Endothelial cell of umbilical vein (primary cell): Measurements from ENCODE around the gene PUS3. TPM values are rescaled to one million over a fixed set of nuclear protein-coding genes. Genes with fewer than 3 reads are reported as not detected.

Experiments
- Bru-seq: library from RNA; stranded (reverse); fragments of 400-500 nt; gene quantifications from one replicate; lab custom pipeline; 2021; lab: Mats Ljungman, UMichigan
- BruChase-seq, 2 experiments: library from RNA; stranded (reverse); fragments of 400-500 nt; gene quantifications; one replicate each; lab custom pipeline; 2021; lab: Mats Ljungman, UMichigan
- BruUV-seq: library from RNA; stranded (reverse); fragments of 400-500 nt; replicated peaks from 2 replicates; lab custom pipeline; 2021; lab: Mats Ljungman, UMichigan
- CTCF ChIA-PET: fragments of 300-600, 350-600 bp; sonication (Branson Sonifier 250); formaldehyde crosslinking; loops from one replicate; lab custom pipeline; 2021; ENCODE audit warnings: antibody characterized with exemption, inconsistent platforms; lab: Charles Lee
- POLR2A ChIA-PET: fragments of 300-600, 350-600 bp; sonication (Branson Sonifier 250); formaldehyde crosslinking; loops from one replicate; lab custom pipeline; 2021; ENCODE audit warnings: antibody characterized with exemption, inconsistent platforms; lab: Charles Lee
- DNase-seq: peaks from one replicate; pipeline ENCODE4 v3.0.0-alpha.2; 2011; ENCODE audit warnings: low read depth, low spot score
- FAIRE-seq: peaks from 2 replicates; lab custom pipeline; 2011; peaks lifted over from hg19 to GRCh38; lab: Jason Lieb, UNC
- H2AFZ ChIP-seq: 2 replicates; pipeline ENCODE4 v1.6.0; 2012; ENCODE audit warnings: low read depth, low read length, control low read depth, inconsistent platforms
- H3K27ac ChIP-seq: 2 replicates; pipeline ENCODE4 v1.5.1; 2011; ENCODE audit warnings: low read depth, mild to moderate bottlenecking, control low read depth, low read length, moderate library complexity; ENCODE audit not compliant: insufficient read depth
- H3K27me3 ChIP-seq, 2 experiments: 2 replicates each; pipeline versions ENCODE4 v1.6.0 to v1.6.1; 2011; ENCODE audit warnings: low read length in 2 of 2, mixed read lengths in 1 of 2; ENCODE audit not compliant: control insufficient read depth in 2 of 2, insufficient read depth in 2 of 2
- H3K36me3 ChIP-seq, 2 experiments: 2 replicates in 1 of 2; 3 replicates in 1 of 2; pipeline ENCODE4 v1.5.1; 2011; ENCODE audit warnings: low read length in 2 of 2, mild to moderate bottlenecking in 1 of 2, moderate library complexity in 1 of 2; ENCODE audit not compliant: control insufficient read depth in 2 of 2, insufficient read depth in 2 of 2; ENCODE audit errors: extremely low read depth in 1 of 2
- H3K4me1 ChIP-seq: 3 replicates; pipeline ENCODE4 v1.5.1; 2011; ENCODE audit warnings: mild to moderate bottlenecking, low read length; ENCODE audit not compliant: control insufficient read depth, insufficient read depth; ENCODE audit errors: extremely low read depth
- H3K4me2 ChIP-seq: 2 replicates; pipeline ENCODE4 v1.6.1; 2011; ENCODE audit warnings: low read length, control low read depth, mixed read lengths; ENCODE audit not compliant: insufficient read depth
- H3K4me3 ChIP-seq, 3 experiments: fragments of 200-600 bp in 1 of 3; sonication (generic), shearing (Covaris generic) in 1 of 3; replicated peaks in 1 of 3; 2 replicates each; pipeline ENCODE4 v1.5.1; 2011 to 2016; ENCODE audit warnings: control low read depth in 3 of 3, low read length in 3 of 3, mild to moderate bottlenecking in 2 of 3, inconsistent platforms in 1 of 3, low read depth in 1 of 3, moderate library complexity in 1 of 3; ENCODE audit not compliant: insufficient read depth in 1 of 3
- H3K79me2 ChIP-seq: 2 replicates; pipeline ENCODE4 v1.6.0; 2012; ENCODE audit warnings: low read length, inconsistent platforms; ENCODE audit not compliant: control insufficient read depth, insufficient read depth
- H3K9ac ChIP-seq: replicated peaks from 2 replicates; pipeline ENCODE3; 2011; ENCODE audit warnings: low read length, control low read depth; ENCODE audit not compliant: insufficient read depth; ENCODE audit errors: extremely low read depth
- H3K9me1 ChIP-seq: replicated peaks from 3 replicates; pipeline ENCODE4 v1.6.0; 2011; ENCODE audit warnings: mild to moderate bottlenecking, low read length; ENCODE audit not compliant: control insufficient read depth, insufficient read depth; ENCODE audit errors: extremely low read depth
- H3K9me3 ChIP-seq: replicated peaks from 2 replicates; pipeline ENCODE4 v1.5.1; 2012; ENCODE audit warnings: low read length, inconsistent platforms; ENCODE audit not compliant: control insufficient read depth, insufficient read depth
- H4K20me1 ChIP-seq: replicated peaks from 2 replicates; pipeline ENCODE3; 2011; ENCODE audit warnings: mild to moderate bottlenecking, low read length; ENCODE audit not compliant: control insufficient read depth, insufficient read depth; ENCODE audit errors: extremely low read depth
- POLR2A ChIP-seq: IDR thresholded peaks from 2 replicates; pipeline ENCODE4 v1.6.1; 2012; ENCODE audit warnings: low read depth, mild to moderate bottlenecking, control low read depth, low read length
- POLR2AphosphoS5 ChIP-seq: IDR thresholded peaks from 2 replicates; pipeline ENCODE4 v1.6.1; 2012; ENCODE audit warnings: low read depth, mild to moderate bottlenecking, control low read depth, low read length, moderate library complexity; ENCODE audit not compliant: insufficient read depth
- dilution Hi-C: fragments of 300-500 bp; cut with MboI; formaldehyde crosslinking; loops from one replicate; pipeline ENCODE4 v1.15.0; 2019; ENCODE audit warnings: low sequenced_read_pairs; ENCODE audit not compliant: extremely low pct_ligation_motif_present
- intact Hi-C: fragments of 100-400 bp; cut with micrococcal nuclease; formaldehyde crosslinking; loops from one replicate; pipeline ENCODE4 v1.10.0; 2022
- long read RNA-seq: library from polyadenylated mRNA; stranded (forward); transcript quantifications from one replicate; pipeline ENCODE4 v2.0.0, GENCODE V29; 2021
- polyA minus RNA-seq, 3 experiments: library from RNA; depleted of rRNA, polyadenylated mRNA; stranded (reverse); fragments of >200 nt; gene quantifications; 1 replicate in 1 of 3; 2 replicates in 2 of 3; pipeline ENCODE4 v1.2.3, GENCODE V29; 2011
- polyA plus RNA-seq, 4 experiments: library from polyadenylated mRNA; depleted of rRNA in 3 of 4; stranded (reverse) in 3 of 4; unstranded in 1 of 4; fragments of >200 nt; gene quantifications; 2 replicates each; pipeline versions ENCODE4 v1.2.1 to v1.2.3, GENCODE V29; 2011 to 2012; ENCODE audit warnings: missing spikeins in 1 of 4
- total RNA-seq: library from RNA; stranded (reverse); gene quantifications from 2 replicates; pipeline ENCODE4 v1.2.3, GENCODE V29; 2021
- TF ChIP-seq, protein P1 (sequence below): IDR thresholded peaks from 2 replicates; pipeline ENCODE4 v1.6.1; 2011; ENCODE audit not compliant: insufficient read depth, insufficient read length

Gene PUS3
- total RNA-seq, result 10.3 and 15.1 TPM in 2 replicates
- 4.6 and 5.1 TPM in 2 replicates for polyA plus RNA-seq
- 6.9 and 7.4 TPM in 2 replicates for polyA plus RNA-seq (2011; cell fraction: cytosol; rRNA removed)
- 3.0 and 3.7 TPM in 2 replicates for polyA plus RNA-seq (2011; cell fraction: nucleus; rRNA removed)
- polyA plus RNA-seq (2012), result 13.5 and 20.7 TPM in 2 replicates
- 6.0 TPM in 2 replicates for polyA minus RNA-seq
- 4.1 TPM for polyA minus RNA-seq (2011; cell fraction: cytosol; rRNA and poly(A)+ RNA removed)
- 1.4 and 2.9 TPM in 2 replicates for polyA minus RNA-seq (2011; cell fraction: nucleus; rRNA and poly(A)+ RNA removed)
- percentile 69 among the genes with signal in this experiment for Bru-seq, nascent RNA
- percentile 61 among the genes with signal in this experiment for BruChase-seq, experiment 1, labeled RNA remaining after a 6-hour chase
- BruChase-seq, experiment 2, labeled RNA remaining after a 2-hour chase, result percentile 69 among the genes with signal in this experiment
- long read RNA-seq, transcript PUS3-205 (3 exons, 1,419 nt), result minor isoform, 7 of 28 reads
- long read RNA-seq, transcript PUS3-201 (4 exons, 1,843 nt), result major isoform, 13 of 28 reads
- long read RNA-seq, partial matches to known transcripts, result 1 of 28 reads
- long read RNA-seq, other reads (novel, unspliced or antisense), result 5 of 28 reads

GRCh38 chr11:125902927-125903710 lies at the start of gene PUS3:
TSS of gene PUS3 (minus strand) at chr11:125903206. CDS start at chr11:125896284, 6,922 bp downstream.
- H4K20me1 ChIP-seq, result no peaks in the 10 kb centered on the region
- H3K9ac ChIP-seq, result peak within 1 kb of the TSS; percentile 81
- no peaks in the 10 kb centered on the region for H3K9me1 ChIP-seq
- H3K9me3 ChIP-seq, result no peaks in the 10 kb centered on the region
- BruUV-seq, result no TSS peak
- peak within 1 kb of the TSS; percentile 59 to 88 (median 85) for H3K4me3 ChIP-seq
- peak within 1 kb of the TSS; percentile 78 for H2AFZ ChIP-seq
- peaks cover 6 to 9% of the 10 kb centered on the region in 2 experiments for H3K36me3 ChIP-seq
- peaks cover 25% of the 10 kb centered on the region for H3K79me2 ChIP-seq
- DNase-seq (peak; percentile 86), FAIRE-seq (peak; percentile 91)
- H3K27me3 ChIP-seq, result peaks cover 15 to 24% of the 10 kb centered on the region in 2 experiments
- POLR2A ChIA-PET, result interaction anchor here (0.7 to 0.9 kb wide), 2 partner anchors 13 to 16 kb away, joined by 3 to 5 read pairs; partner anchors contain the start of gene HYLS1
- H3K27ac ChIP-seq, result peak within 1 kb of the TSS; percentile 48
- TF ChIP-seq, protein P1, sequence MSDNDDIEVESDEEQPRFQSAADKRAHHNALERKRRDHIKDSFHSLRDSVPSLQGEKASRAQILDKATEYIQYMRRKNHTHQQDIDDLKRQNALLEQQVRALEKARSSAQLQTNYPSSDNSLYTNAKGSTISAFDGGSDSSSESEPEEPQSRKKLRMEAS, result no peak
- TF ChIP-seq POLR2AphosphoS5 (peak; percentile 75), POLR2A (peak; percentile 95)
- peak within 1 kb of the TSS; percentile 70 for H3K4me2 ChIP-seq
- dilution Hi-C loops, result no loop called here
- CTCF ChIA-PET, result interaction anchor here (0.6 to 2.0 kb wide), 8 partner anchors 10 to 309 kb away, joined by 3 to 18 read pairs (median 4); partner anchors contain the start of genes FAM118B and HYLS1
- H3K4me1 ChIP-seq, result peaks cover 8% of the 10 kb centered on the region
- intact Hi-C loops, result loop anchor here (1.0 kb wide), 1 partner anchor 15 kb away; no protein-coding TSS in a partner anchor
